ENCODE measurements around the gene LYRM4.
A peak's percentile ranks its signal among the peaks of the same experiment; 100 is the strongest.

Gene LYRM4

DNA sequence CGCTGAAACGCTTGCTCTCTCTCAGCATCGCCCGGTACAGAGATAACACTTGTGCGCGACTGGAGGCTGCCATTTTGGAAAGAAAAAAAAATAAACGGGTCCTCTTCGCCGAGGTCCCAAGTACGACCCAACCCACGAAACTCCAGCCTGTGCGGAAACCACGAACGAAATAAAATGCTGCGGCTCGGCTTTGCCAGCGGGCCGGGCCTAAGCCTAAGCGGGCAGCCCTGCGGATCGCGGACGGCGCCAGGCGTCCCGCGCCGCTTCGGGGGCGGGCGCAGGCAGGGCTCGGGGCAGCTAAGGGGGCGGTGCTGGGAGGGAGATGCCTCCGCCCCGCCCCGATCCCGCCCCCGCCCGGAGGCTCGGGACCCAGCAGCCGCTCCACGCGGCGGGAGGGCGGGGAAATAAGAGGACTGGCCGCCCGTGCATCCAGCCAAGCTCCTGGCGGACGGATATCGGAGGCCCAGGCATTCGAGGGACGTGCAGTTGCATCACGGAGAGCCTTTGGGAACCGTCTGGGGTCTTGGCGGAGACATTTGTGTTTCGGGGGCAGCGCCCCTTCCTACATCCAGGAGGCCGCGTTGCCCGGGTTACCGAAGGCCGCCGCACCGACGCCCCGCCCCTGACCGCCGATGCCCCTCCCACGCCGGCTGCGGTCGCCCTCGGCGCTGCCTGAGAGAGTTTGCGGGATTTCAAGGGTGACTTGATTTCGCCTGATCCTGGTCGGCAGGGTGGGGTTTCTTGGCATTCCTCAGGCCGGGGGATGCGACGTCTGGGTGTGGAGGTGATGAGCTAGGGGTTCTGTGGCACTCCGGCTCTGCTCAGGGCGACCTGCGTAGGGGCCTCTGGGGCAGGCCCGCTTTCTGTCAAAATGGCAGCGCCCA is at the start of gene LYRM4, which contains the start of gene FARS2:
Gene LYRM4 (minus strand): TSS at position 290 of the 884 bp plus-strand sequence. CDS start 217 bp downstream, at position 73.
Gene FARS2 (plus strand): TSS at position 853 of the 884 bp plus-strand sequence.
- Histone ChIP-seq H3K36me3 (ENCODE audit: control insufficient read depth, insufficient read depth, low read length) (peaks cover 10% of the 10 kb centered on the region), H3K27me3 (ENCODE audit: control insufficient read depth, insufficient read depth, low read length) (no peaks in the 10 kb centered on the region), H3K4me3 (ENCODE audit: low read depth, low read length) (peak within 1 kb of the TSS; percentile 76), H3K9ac (ENCODE audit: low read length) (peak within 1 kb of the TSS; percentile 99), H3K27ac (ENCODE audit: low read depth, low read length) (peak within 1 kb of the TSS; percentile 100), H3K9me3 (ENCODE audit: control insufficient read depth, insufficient read depth, low read depth, low read length) (no peaks in the 10 kb centered on the region), H3K4me1 (ENCODE audit: control insufficient read depth, insufficient read depth, low read length) (0 out of 2 replicates have a peak, but pooled peaks cover 6% of the 10 kb centered on the region)

DNA sequence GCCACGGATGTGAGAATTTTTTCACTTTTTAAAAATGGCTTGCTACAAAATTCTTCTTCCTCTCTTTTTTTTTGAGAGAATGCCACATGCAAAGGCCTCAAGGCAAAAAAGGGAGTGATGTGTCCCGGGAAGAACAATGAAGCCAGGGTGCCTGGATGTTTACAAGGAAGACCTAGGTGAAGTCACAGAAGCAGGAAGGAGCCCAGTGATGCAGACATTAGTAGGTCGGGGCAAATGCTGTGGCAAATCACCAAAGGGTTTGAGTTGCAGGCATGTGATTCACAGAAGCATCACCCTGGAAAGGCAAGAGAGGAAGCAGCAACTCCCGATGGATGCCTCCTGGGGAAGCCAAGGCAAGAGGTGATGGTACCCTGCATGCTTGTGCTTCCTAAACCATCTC is 47.3 kb upstream of the LYRM4 start:
- H3K4me3 ChIP-seq (ENCODE audit: low read depth, low read length) = no peak overlapping the region
- no peaks in the 10 kb centered on the region for H3K36me3 ChIP-seq (ENCODE audit: control insufficient read depth, insufficient read depth, low read length)
- no peaks in the 10 kb centered on the region for H3K9me3 ChIP-seq (ENCODE audit: control insufficient read depth, insufficient read depth, low read depth, low read length)
- H3K27me3 ChIP-seq (ENCODE audit: control insufficient read depth, insufficient read depth, low read length) = no peaks in the 10 kb centered on the region
- H3K27ac ChIP-seq (ENCODE audit: low read depth, low read length) = no peak overlapping the region
- H3K4me1 ChIP-seq (ENCODE audit: control insufficient read depth, insufficient read depth, low read length) = peaks cover 7% of the 10 kb centered on the region
- no peak overlapping the region for H3K9ac ChIP-seq (ENCODE audit: low read length)

DNA sequence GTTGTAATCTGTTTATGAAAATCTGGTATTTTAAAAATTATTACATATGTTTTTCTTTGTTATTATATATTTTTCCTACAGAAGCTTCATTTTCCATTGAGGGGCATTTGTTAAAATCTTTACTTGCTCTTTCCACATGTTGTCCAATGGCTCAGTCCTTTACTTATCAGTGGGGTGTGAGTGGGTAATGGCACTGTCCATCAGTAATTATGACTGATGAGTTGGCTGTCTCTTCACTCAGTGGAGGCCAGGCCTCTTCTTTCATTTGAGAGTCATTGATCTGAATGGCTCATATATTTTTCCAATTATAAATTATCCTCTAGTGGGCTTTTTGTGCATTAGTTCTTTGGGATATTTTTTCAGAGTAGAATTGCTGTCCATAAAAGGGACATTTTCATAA is 46.3 kb upstream of the LYRM4 start:
- Histone ChIP-seq H3K27ac (ENCODE audit: low read depth, low read length) (no peak overlapping the region), H3K9me3 (ENCODE audit: control insufficient read depth, insufficient read depth, low read depth, low read length) (no peaks in the 10 kb centered on the region), H3K9ac (ENCODE audit: low read length) (no peak overlapping the region)

DNA sequence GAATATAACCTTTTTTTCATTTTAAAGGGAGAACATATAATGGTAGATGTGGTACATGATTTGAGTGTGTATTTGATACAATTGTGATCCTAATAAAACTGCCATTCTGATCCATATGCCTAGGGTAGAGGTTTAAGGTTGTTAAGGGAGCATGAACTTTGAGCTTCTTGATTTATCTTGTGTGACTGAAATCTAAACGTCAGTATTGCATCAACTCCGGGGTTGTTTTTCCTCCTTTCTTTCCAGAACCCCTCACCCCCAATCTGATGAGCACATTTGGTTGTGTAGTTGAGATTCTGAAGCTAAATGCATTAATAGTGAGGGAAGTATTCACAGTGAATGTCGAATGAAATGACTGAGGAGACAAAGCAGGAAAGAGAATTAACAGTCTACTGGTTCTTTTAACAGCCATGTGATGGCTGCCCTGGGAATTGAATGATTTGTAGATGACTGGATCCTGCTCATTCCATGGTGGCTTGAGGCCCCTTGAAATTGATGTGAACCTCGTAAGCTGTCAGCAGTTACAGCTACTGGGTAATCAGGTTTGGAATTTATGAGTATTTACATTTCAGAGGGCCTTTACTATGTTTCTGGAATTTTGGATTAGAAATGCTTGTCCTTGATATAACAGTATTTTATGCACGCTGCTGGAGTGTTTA is 45.3 kb upstream of the LYRM4 start:
- Histone ChIP-seq H3K27me3 (ENCODE audit: control insufficient read depth, insufficient read depth, low read length) (no peaks in the 10 kb centered on the region), H3K4me1 (ENCODE audit: control insufficient read depth, insufficient read depth, low read length) (0 out of 2 replicates have a peak, but pooled peaks cover 4% of the 10 kb centered on the region), H3K36me3 (ENCODE audit: control insufficient read depth, insufficient read depth, low read length) (no peaks in the 10 kb centered on the region), H3K9ac (ENCODE audit: low read length) (no peak overlapping the region), H3K9me3 (ENCODE audit: control insufficient read depth, insufficient read depth, low read depth, low read length) (no peaks in the 10 kb centered on the region), H3K27ac (ENCODE audit: low read depth, low read length) (no peak overlapping the region), H3K4me3 (ENCODE audit: low read depth, low read length) (no peak overlapping the region)

More for the DNA sequence above, 46.3 kb upstream of the LYRM4 start:
- Histone ChIP-seq H3K27me3 (ENCODE audit: control insufficient read depth, insufficient read depth, low read length) (no peaks in the 10 kb centered on the region), H3K36me3 (ENCODE audit: control insufficient read depth, insufficient read depth, low read length) (no peaks in the 10 kb centered on the region), H3K4me3 (ENCODE audit: low read depth, low read length) (no peak overlapping the region), H3K4me1 (ENCODE audit: control insufficient read depth, insufficient read depth, low read length) (0 out of 2 replicates have a peak, but pooled peaks cover 4% of the 10 kb centered on the region)

DNA sequence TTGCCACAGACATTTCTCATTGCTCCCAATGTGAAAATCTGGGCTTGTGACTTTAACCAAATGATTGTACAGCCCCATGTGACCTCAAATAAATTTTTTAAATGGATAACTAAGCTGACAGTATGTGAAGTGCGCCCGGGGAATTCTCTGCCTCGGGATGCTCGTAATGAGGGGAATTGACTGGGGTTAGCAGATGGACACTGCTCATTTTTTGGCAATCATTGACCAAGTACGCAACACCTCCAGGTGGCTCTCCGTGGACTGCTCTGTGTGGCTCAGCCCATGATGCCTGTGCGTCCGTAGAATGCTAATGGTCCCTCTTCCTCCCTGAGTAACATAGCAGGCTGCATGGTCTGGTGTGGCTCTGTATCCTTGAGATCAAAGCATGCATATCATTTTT is 42.9 kb upstream of the LYRM4 start:
- Histone ChIP-seq H3K4me3 (ENCODE audit: low read depth, low read length) (no peak overlapping the region), H3K4me1 (ENCODE audit: control insufficient read depth, insufficient read depth, low read length) (0 out of 2 replicates have a peak, but pooled peaks cover 4% of the 10 kb centered on the region), H3K27me3 (ENCODE audit: control insufficient read depth, insufficient read depth, low read length) (no peaks in the 10 kb centered on the region), H3K36me3 (ENCODE audit: control insufficient read depth, insufficient read depth, low read length) (no peaks in the 10 kb centered on the region), H3K27ac (ENCODE audit: low read depth, low read length) (no peak overlapping the region), H3K9ac (ENCODE audit: low read length) (no peak overlapping the region), H3K9me3 (ENCODE audit: control insufficient read depth, insufficient read depth, low read depth, low read length) (no peaks in the 10 kb centered on the region)

DNA sequence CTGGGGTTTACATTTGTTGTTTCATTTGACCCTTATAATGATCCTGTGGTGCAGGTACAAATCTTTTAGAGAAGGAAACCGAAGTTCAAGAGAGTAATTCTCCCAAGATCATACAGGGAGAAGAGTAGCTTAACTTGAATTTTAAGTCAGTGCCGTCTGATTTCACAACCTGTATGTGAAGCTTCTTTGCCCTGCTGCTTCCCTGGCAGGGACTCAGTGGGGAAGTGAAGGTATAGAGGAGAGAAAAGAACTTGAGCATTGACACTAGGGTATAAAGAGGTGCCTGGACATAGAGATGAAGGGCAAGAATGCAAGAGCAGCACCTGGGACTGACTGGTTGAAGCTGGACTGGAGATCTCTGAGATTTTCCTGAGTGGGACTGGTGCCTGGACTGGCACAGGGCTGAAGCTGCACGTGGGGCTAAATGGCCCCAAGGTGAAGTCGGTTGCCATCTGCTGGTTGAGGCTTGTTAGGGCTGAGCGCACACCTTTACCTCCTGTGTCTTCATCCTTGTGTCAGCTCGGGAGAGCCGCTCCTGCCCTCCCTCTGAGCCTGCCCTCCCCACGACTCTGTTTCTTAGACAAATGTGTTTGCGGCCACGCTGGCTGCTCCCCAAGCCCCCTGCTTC is 42.4 kb upstream of the LYRM4 start:
- no peak overlapping the region for H3K9ac ChIP-seq (ENCODE audit: low read length)
- 0 out of 2 replicates have a peak, but pooled peaks cover 4% of the 10 kb centered on the region for H3K4me1 ChIP-seq (ENCODE audit: control insufficient read depth, insufficient read depth, low read length)
- no peaks in the 10 kb centered on the region for H3K9me3 ChIP-seq (ENCODE audit: control insufficient read depth, insufficient read depth, low read depth, low read length)
- H3K36me3 ChIP-seq (ENCODE audit: control insufficient read depth, insufficient read depth, low read length) = no peaks in the 10 kb centered on the region
- H3K4me3 ChIP-seq (ENCODE audit: low read depth, low read length) = no peak overlapping the region
- H3K27ac ChIP-seq (ENCODE audit: low read depth, low read length) = no peak overlapping the region
- no peaks in the 10 kb centered on the region for H3K27me3 ChIP-seq (ENCODE audit: control insufficient read depth, insufficient read depth, low read length)

DNA sequence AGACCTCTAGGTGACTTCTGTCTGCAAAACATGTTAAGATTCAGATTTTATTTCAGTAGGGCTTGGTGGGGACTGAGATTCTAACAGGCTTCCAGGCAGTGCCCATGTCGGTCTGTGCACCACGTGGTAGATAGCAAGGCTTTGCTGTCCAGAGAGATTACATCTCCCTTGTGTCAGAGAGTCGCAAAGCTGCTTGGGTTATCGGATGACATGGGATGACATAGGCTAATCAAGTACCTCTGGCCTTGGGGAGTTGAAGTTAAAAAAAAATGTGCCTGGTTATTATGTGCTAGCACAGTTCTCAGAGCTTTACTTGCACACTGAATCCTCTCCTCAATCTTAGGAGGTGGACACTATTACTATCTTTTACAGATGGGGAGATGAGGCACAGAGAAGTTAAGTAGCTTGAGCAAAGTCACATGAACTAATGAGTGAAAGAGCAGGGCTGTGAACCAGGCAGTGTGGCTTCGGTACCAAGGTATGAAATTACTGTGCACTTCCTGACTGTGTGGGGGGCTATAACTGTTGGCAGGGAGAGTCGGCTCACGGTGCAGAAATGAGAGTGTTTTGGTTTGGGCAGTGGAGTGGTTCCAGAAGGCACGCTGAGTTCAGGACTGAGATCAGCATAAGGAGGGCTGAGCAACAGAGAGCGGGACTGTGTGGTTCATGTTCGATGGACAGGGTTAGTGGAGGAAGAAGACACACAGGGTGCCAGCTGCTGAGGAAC is 41.6 kb upstream of the LYRM4 start:
- Histone ChIP-seq H3K9ac (ENCODE audit: low read length) (no peak overlapping the region), H3K27me3 (ENCODE audit: control insufficient read depth, insufficient read depth, low read length) (no peaks in the 10 kb centered on the region), H3K4me3 (ENCODE audit: low read depth, low read length) (no peak overlapping the region), H3K27ac (ENCODE audit: low read depth, low read length) (no peak overlapping the region), H3K9me3 (ENCODE audit: control insufficient read depth, insufficient read depth, low read depth, low read length) (no peaks in the 10 kb centered on the region), H3K4me1 (ENCODE audit: control insufficient read depth, insufficient read depth, low read length) (no peaks in the 10 kb centered on the region), H3K36me3 (ENCODE audit: control insufficient read depth, insufficient read depth, low read length) (no peaks in the 10 kb centered on the region)

DNA sequence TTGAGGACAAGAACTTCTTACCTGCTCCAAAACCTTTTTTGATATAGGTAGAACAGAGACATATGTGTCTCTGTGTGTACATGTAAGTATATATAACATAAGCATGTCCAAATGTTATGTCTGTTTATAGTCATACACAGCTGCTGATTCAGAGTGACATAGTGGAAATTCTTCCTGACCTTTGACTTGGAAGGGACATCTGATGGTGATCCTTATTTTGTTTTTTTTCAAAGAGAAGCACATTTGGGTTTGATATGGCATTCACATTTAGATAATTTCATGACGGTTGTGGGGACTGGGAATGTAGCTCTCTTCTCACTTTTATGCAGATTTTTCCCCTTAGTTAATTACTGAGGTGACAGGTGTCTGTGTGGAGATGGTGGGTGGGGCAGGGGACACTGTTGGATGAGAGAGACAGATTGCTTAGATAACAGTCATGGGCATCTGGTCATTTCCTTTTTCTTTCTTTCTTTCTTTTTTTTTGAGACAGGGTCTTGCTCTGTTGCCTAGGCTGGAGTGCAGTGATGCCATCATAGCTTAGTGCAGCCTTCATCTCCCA is 39.5 kb upstream of the LYRM4 start:
- Histone ChIP-seq H3K9me3 (ENCODE audit: control insufficient read depth, insufficient read depth, low read depth, low read length) (no peaks in the 10 kb centered on the region), H3K27me3 (ENCODE audit: control insufficient read depth, insufficient read depth, low read length) (no peaks in the 10 kb centered on the region), H3K27ac (ENCODE audit: low read depth, low read length) (no peak overlapping the region), H3K9ac (ENCODE audit: low read length) (no peak overlapping the region), H3K36me3 (ENCODE audit: control insufficient read depth, insufficient read depth, low read length) (no peaks in the 10 kb centered on the region), H3K4me3 (ENCODE audit: low read depth, low read length) (no peak overlapping the region), H3K4me1 (ENCODE audit: control insufficient read depth, insufficient read depth, low read length) (no peaks in the 10 kb centered on the region)

DNA sequence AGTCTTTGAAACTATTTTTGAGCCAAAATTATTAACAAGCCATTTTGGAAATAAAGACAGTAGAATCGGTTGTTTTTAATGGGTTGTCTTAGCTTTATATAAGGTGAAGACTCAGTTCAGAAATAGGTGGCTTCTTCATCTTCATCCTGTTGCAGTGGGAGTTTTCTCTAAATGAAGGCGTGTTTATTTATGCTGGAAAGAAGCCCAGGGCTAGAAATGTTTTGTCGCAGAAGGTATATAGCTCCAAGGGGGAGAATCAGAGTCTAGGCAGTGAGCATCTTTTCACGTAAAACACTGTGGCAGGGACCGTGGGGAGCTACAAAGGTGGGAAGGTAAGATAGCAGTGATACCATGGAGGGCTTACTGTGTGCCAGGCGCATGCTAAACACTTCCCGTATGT is 34.9 kb upstream of the LYRM4 start:
- Histone ChIP-seq H3K4me3 (ENCODE audit: low read depth, low read length) (no peak overlapping the region), H3K9me3 (ENCODE audit: control insufficient read depth, insufficient read depth, low read depth, low read length) (no peaks in the 10 kb centered on the region), H3K27me3 (ENCODE audit: control insufficient read depth, insufficient read depth, low read length) (no peaks in the 10 kb centered on the region), H3K36me3 (ENCODE audit: control insufficient read depth, insufficient read depth, low read length) (no peaks in the 10 kb centered on the region), H3K9ac (ENCODE audit: low read length) (no peak overlapping the region), H3K4me1 (ENCODE audit: control insufficient read depth, insufficient read depth, low read length) (peaks cover 10% of the 10 kb centered on the region), H3K27ac (ENCODE audit: low read depth, low read length) (no peak overlapping the region)

DNA sequence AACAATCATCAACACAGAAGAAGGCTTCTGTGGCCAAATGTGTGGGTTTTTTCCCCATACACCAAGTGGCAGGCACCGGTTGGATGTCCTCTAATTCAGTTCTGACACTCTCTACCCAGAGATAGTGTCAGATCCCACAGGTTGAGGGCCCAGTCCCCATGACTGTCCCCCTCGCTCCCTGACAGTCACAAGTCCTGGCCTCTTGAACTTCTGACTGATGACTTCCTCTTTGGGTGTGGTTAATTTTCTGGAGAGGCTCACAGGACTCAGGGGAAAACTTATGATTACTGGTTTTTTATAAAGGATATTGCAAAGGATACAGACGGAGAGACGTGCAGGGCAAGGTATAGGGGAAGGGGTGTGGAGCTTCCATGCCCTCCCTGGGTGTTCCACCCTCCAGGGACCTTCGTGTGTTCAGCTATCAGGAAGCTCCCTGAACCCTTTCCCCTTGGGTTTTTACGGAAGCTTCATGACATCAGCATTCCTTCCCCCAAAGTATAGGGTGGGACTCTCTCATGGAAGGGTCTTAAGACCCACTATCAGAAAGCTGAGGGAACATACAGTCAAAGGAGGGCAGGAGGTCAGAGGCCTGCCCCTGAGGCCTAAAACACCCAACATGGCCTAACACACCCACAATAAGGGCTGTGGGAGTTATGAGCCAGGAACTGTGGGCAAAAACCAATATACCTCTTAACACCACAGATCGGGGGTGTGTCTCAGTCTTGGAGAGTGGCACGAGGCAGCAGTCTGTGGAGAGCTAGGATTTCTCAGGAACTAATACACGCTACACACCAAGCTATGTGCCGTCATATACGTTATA is 33.9 kb upstream of the LYRM4 start:
- no peaks in the 10 kb centered on the region for H3K27me3 ChIP-seq (ENCODE audit: control insufficient read depth, insufficient read depth, low read length)
- no peaks in the 10 kb centered on the region for H3K9me3 ChIP-seq (ENCODE audit: control insufficient read depth, insufficient read depth, low read depth, low read length)
- peaks cover 10% of the 10 kb centered on the region for H3K4me1 ChIP-seq (ENCODE audit: control insufficient read depth, insufficient read depth, low read length)
- no peak overlapping the region for H3K27ac ChIP-seq (ENCODE audit: low read depth, low read length)
- H3K36me3 ChIP-seq (ENCODE audit: control insufficient read depth, insufficient read depth, low read length) = no peaks in the 10 kb centered on the region
- H3K4me3 ChIP-seq (ENCODE audit: low read depth, low read length) = no peak overlapping the region
- H3K9ac ChIP-seq (ENCODE audit: low read length) = no peak overlapping the region

Measured in HUES6 (cell line).